Measurements from ENCODE around the gene NUDT1.

- TF ChIP-seq EZH2 (IDR thresholded peaks at IDR 0.05; ENCODE audit: low read length, missing control alignments) (no peak), CTCF (conservative IDR thresholded peaks at IDR 0.05 in 1 of 2, IDR thresholded peaks at IDR 0.05 in 1 of 2; ENCODE audit: low read depth in 1 of 2, low read length in 2 of 2) (no peak)
Observed at GRCh38 chr7:2220506-2220905, 21.5 kb upstream of the NUDT1 start.
